Naive thymus-derived CD4-positive, alpha-beta T cell (primary cell): ENCODE measurements around the gene SLC2A4. TPM values are rescaled to one million over a fixed set of nuclear protein-coding genes. Genes with fewer than 3 reads are reported as not detected.

Experiments used
- ATAC-seq: fragments of 150-1000 bp; cut with Tn5 transposase; 2 replicates; pipeline ENCODE4 v1.10.0; 2021; ENCODE audit warnings: mild to moderate bottlenecking, moderate library complexity
- CTCF ChIA-PET: fragments of 350-600 bp; sonication (Branson Sonifier 250); formaldehyde crosslinking; loops from one replicate; lab custom pipeline; 2021; ENCODE audit warnings: antibody characterized with exemption; lab: Charles Lee
- POLR2A ChIA-PET: fragments of 350-600 bp; sonication (Branson Sonifier 250); formaldehyde crosslinking; loops from one replicate; lab custom pipeline; 2021; ENCODE audit warnings: antibody characterized with exemption, inconsistent platforms; lab: Charles Lee
- DNase-seq, 9 donors: peaks; one replicate each; pipeline versions ENCODE4 v3.0.0 to v3.0.0-alpha.2; 2020 to 2022; ENCODE audit warnings: mixed read lengths in 1 of 9
- H3K27ac ChIP-seq: one replicate; pipeline ENCODE4 v1.7.0; 2013; ENCODE audit warnings: mild to moderate bottlenecking, low read depth, low read length, moderate library complexity
- H3K27me3 ChIP-seq, 2 donors: one replicate each; pipeline ENCODE4 v1.7.0; 2013; ENCODE audit warnings: low read length in 2 of 2, mild to moderate bottlenecking in 2 of 2, moderate library complexity in 2 of 2; ENCODE audit not compliant: control insufficient read depth in 2 of 2, insufficient read depth in 2 of 2
- H3K36me3 ChIP-seq, 3 experiments: 1 replicate in 2 of 3; 2 replicates in 1 of 3; pipeline ENCODE4 v1.7.0; 2013; ENCODE audit warnings: low read length in 3 of 3, mild to moderate bottlenecking in 3 of 3, moderate library complexity in 1 of 3; ENCODE audit not compliant: insufficient read depth in 3 of 3, control insufficient read depth in 2 of 3
- H3K4me1 ChIP-seq, 2 donors: one replicate each; pipeline ENCODE4 v1.7.0; 2013; ENCODE audit warnings: low read length in 2 of 2, mild to moderate bottlenecking in 2 of 2, moderate library complexity in 1 of 2; ENCODE audit not compliant: control insufficient read depth in 2 of 2, insufficient read depth in 2 of 2
- H3K4me3 ChIP-seq: 2 replicates; pipeline ENCODE4 v1.7.0; 2013; ENCODE audit warnings: mild to moderate bottlenecking, low read length
- H3K9me3 ChIP-seq, 3 experiments: 1 replicate in 2 of 3; 2 replicates in 1 of 3; pipeline ENCODE4 v1.7.0; 2013; ENCODE audit warnings: low read length in 3 of 3; ENCODE audit not compliant: control insufficient read depth in 2 of 3
- H3K27ac Mint-ChIP-seq, 9 donors: one replicate each; pipeline ENCODE4 v1.8.0; 2020 to 2022; ENCODE audit warnings: mixed read lengths in 9 of 9, mild to moderate bottlenecking in 8 of 9, moderate library complexity in 5 of 9, inconsistent platforms in 2 of 9
- H3K27me3 Mint-ChIP-seq, 5 donors: one replicate each; pipeline ENCODE4 v1.8.0; 2021 to 2022; ENCODE audit warnings: mixed read lengths in 5 of 5, mild to moderate bottlenecking in 1 of 5
- H3K36me3 Mint-ChIP-seq, 5 donors: one replicate each; pipeline ENCODE4 v1.8.0; 2020 to 2022; ENCODE audit warnings: mixed read lengths in 5 of 5, mild to moderate bottlenecking in 3 of 5, inconsistent platforms in 1 of 5
- H3K4me1 Mint-ChIP-seq, 7 donors: one replicate each; pipeline ENCODE4 v1.8.0; 2020 to 2022; ENCODE audit warnings: mixed read lengths in 7 of 7, mild to moderate bottlenecking in 3 of 7, inconsistent platforms in 1 of 7
- H3K4me3 Mint-ChIP-seq, 10 donors: one replicate each; pipeline ENCODE4 v1.8.0; 2020 to 2022; ENCODE audit warnings: mild to moderate bottlenecking in 10 of 10, mixed read lengths in 10 of 10, moderate library complexity in 6 of 10, inconsistent platforms in 2 of 10
- H3K9me3 Mint-ChIP-seq, 11 donors: one replicate each; pipeline ENCODE4 v1.8.0; 2020 to 2022; ENCODE audit warnings: mixed read lengths in 11 of 11, mild to moderate bottlenecking in 4 of 11, inconsistent platforms in 1 of 11, moderate library complexity in 1 of 11
- intact Hi-C, 2 donors: fragments of 100-400 bp; cut with micrococcal nuclease; formaldehyde crosslinking; loops; one replicate each; pipeline ENCODE4 v1.15.1; 2023
- polyA plus RNA-seq, 2 donors: library from polyadenylated mRNA; unstranded; fragments of 300-500 nt; fragmentation: Illumina TruSeq; gene quantifications; one replicate each; pipeline ENCODE4 v1.2.3, GENCODE V29; 2021
- total RNA-seq, 6 experiments: library from RNA in 5 of 6; stranded (reverse) in 5 of 6; gene quantifications; 1 replicate in 5 of 6; 2 replicates in 1 of 6; pipeline ENCODE4 v1.2.3 and lab custom pipeline; 2021 to 2026

SLC2A4 gene
- total and polyA plus RNA-seq, 7 experiments from 2014 or later = not detected

GRCh38 chr17:7307686-7308624, 26.4 kb downstream of the SLC2A4 start:
- H3K4me1 ChIP-seq = peaks cover 20 to 22% of the 10 kb centered on the region in 2 donors
- CTCF ChIA-PET = interaction anchor here (0.6 kb wide), 1 partner anchor 634 kb away, joined by 4 read pairs; no protein-coding TSS in a partner anchor
- no peaks in the 10 kb centered on the region for H3K27me3 ChIP-seq
- Mint-ChIP-seq H3K27ac (peak overlapping the region; percentile 98 to 100 (median 99)), H3K27me3 (peaks cover 0 to 8% (median 0%) of the 10 kb centered on the region in 5 donors), H3K36me3 (peaks cover 14 to 42% (median 37%) of the 10 kb centered on the region in 5 donors), H3K4me3 (peak overlapping the region; percentile 90 to 99 (median 95)), H3K4me1 (peaks cover 35 to 50% (median 43%) of the 10 kb centered on the region in 7 donors), H3K9me3 (peaks cover 0 to 6% (median 0%) of the 10 kb centered on the region in 11 donors)
- H3K4me3 ChIP-seq = peak overlapping the region; percentile 78
- no peaks in the 10 kb centered on the region for H3K9me3 ChIP-seq
- H3K36me3 ChIP-seq = peaks cover 25 to 44% (median 32%) of the 10 kb centered on the region in 3 experiments
- peak; percentile 12 for ATAC-seq
- POLR2A ChIA-PET = interaction anchor here (0.8 to 11.5 kb wide), 11 partner anchors 22 to 915 kb away, joined by 3 to 336 read pairs (median 4); partner anchors contain the start of genes ACAP1, GABARAP, NEURL4 and PHF23
- intact Hi-C loops = loop anchor here (1.0 to 5.0 kb wide), 23 partner anchors 7 to 1074 kb away; partner anchors contain the start of genes ELP5 (in 2 of the 2), GPS2 (in 2 of the 2), NEURL4 (in 2 of the 2) and PHF23 (in 2 of the 2)
- peak overlapping the region; percentile 100 for H3K27ac ChIP-seq
- peak in 8 of 9 donors; percentile 56 to 75 (median 62) for DNase-seq

- peak overlapping the region; percentile 100 for H3K27ac ChIP-seq
- no peaks in the 10 kb centered on the region for H3K9me3 ChIP-seq
- H3K4me1 Mint-ChIP-seq = peaks cover 39 to 59% (median 51%) of the 10 kb centered on the region in 7 donors
- H3K36me3 ChIP-seq = peaks cover 34 to 53% (median 41%) of the 10 kb centered on the region in 3 experiments
- intact Hi-C loops = loop anchor here (1.0 to 5.0 kb wide), 7 partner anchors 27 to 1073 kb away; partner anchors contain the start of genes ACAP1 (in 2 of the 2), SLC16A13 (in 2 of the 2), RPL26 (in 1 of the 2) and TMEM256 (in 1 of the 2)
- peaks cover 0 to 6% (median 0%) of the 10 kb centered on the region in 11 donors for H3K9me3 Mint-ChIP-seq
- DNase-seq (peak; percentile 56 to 96 (median 88)), ATAC-seq (peak; percentile 49)
- no peaks in the 10 kb centered on the region for H3K27me3 ChIP-seq
- CTCF ChIA-PET = interaction anchor here (0.9 to 1.2 kb wide), 3 partner anchors 12 to 101 kb away, joined by 3 read pairs; no protein-coding TSS in a partner anchor
- H3K4me3 ChIP-seq = peak overlapping the region; percentile 78
- peaks cover 14 to 48% (median 43%) of the 10 kb centered on the region in 5 donors for H3K36me3 Mint-ChIP-seq
- peak overlapping the region; percentile 93 to 99 (median 98) for H3K27ac Mint-ChIP-seq
- peaks cover 25 to 31% of the 10 kb centered on the region in 2 donors for H3K4me1 ChIP-seq
- H3K4me3 Mint-ChIP-seq = peak overlapping the region; percentile 90 to 99 (median 95)
- POLR2A ChIA-PET = interaction anchor here (0.6 to 11.5 kb wide), 20 partner anchors 16 to 914 kb away, joined by 3 to 336 read pairs (median 4); partner anchors contain the start of genes ACAP1, GABARAP, NEURL4 and PHF23
- H3K27me3 Mint-ChIP-seq = peaks cover 0 to 8% (median 0%) of the 10 kb centered on the region in 5 donors
Observed at GRCh38 chr17:7308625-7309433, 27.3 kb downstream of the SLC2A4 start.

- ChIA-PET CTCF (interaction anchor here (0.6 to 1.2 kb wide), 7 partner anchors 8 to 100 kb away, joined by 3 read pairs; no protein-coding TSS in a partner anchor), POLR2A (interaction anchor here (0.7 to 11.5 kb wide), 12 partner anchors 16 to 274 kb away, joined by 3 to 336 read pairs (median 4); partner anchors contain the start of genes ACAP1, GABARAP, NEURL4 and PHF23)
- intact Hi-C loops = loop anchor here (1.0 to 5.0 kb wide), 7 partner anchors 27 to 1073 kb away; partner anchors contain the start of genes ACAP1 (in 2 of the 2), SLC16A13 (in 2 of the 2), RPL26 (in 1 of the 2) and TMEM256 (in 1 of the 2)
- H3K27ac ChIP-seq = peak overlapping the region; percentile 100
- peaks cover 14 to 50% (median 43%) of the 10 kb centered on the region in 5 donors for H3K36me3 Mint-ChIP-seq
- peak overlapping the region; percentile 78 for H3K4me3 ChIP-seq
- no peaks in the 10 kb centered on the region for H3K27me3 ChIP-seq
- H3K9me3 Mint-ChIP-seq = peaks cover 0 to 6% (median 0%) of the 10 kb centered on the region in 11 donors
- peaks cover 0 to 8% (median 0%) of the 10 kb centered on the region in 5 donors for H3K27me3 Mint-ChIP-seq
- ATAC-seq (no peak), DNase-seq (no peak)
- H3K4me3 Mint-ChIP-seq = peak overlapping the region; percentile 90 to 99 (median 95)
- H3K36me3 ChIP-seq = peaks cover 37 to 56% (median 45%) of the 10 kb centered on the region in 3 experiments
- H3K4me1 ChIP-seq = peaks cover 32 to 39% of the 10 kb centered on the region in 2 donors
- H3K27ac Mint-ChIP-seq = peak overlapping the region; percentile 93 to 99 (median 98)
- H3K4me1 Mint-ChIP-seq = peaks cover 46 to 67% (median 59%) of the 10 kb centered on the region in 7 donors
- no peaks in the 10 kb centered on the region for H3K9me3 ChIP-seq
Observed at GRCh38 chr17:7309628-7310027, 28.1 kb downstream of the SLC2A4 start.

GRCh38 chr17:7311110-7311705, 29.7 kb downstream of the SLC2A4 start:
- H3K4me3 Mint-ChIP-seq = peak overlapping the region in 9 of 10 donors; percentile 52 to 99 (median 94)
- Histone ChIP-seq H3K4me3 (no peak overlapping the region), H3K4me1 (peaks cover 39 to 44% of the 10 kb centered on the region in 2 donors), H3K27me3 (no peaks in the 10 kb centered on the region), H3K36me3 (peaks cover 37 to 56% (median 45%) of the 10 kb centered on the region in 3 experiments), H3K27ac (peak overlapping the region; percentile 100), H3K9me3 (no peaks in the 10 kb centered on the region)
- intact Hi-C loops = no loop called here
- H3K27me3 Mint-ChIP-seq = peaks cover 0 to 8% (median 0%) of the 10 kb centered on the region in 5 donors
- H3K27ac Mint-ChIP-seq = peak overlapping the region; percentile 84 to 99 (median 94)
- ChIA-PET POLR2A (interaction anchor here (0.8 to 11.5 kb wide), 5 partner anchors 19 to 83 kb away, joined by 3 to 336 read pairs (median 3); partner anchors contain the start of genes ACAP1, NEURL4 and PLSCR3), CTCF (interaction anchor here (1.8 kb wide), 1 partner anchor 18 kb away, joined by 7 read pairs; the partner anchor contains the start of gene NEURL4)
- DNase-seq (no peak), ATAC-seq (no peak)
- H3K36me3 Mint-ChIP-seq = peaks cover 14 to 50% (median 43%) of the 10 kb centered on the region in 5 donors
- H3K4me1 Mint-ChIP-seq = peaks cover 46 to 74% (median 67%) of the 10 kb centered on the region in 7 donors
- peaks cover 0 to 7% (median 0%) of the 10 kb centered on the region in 11 donors for H3K9me3 Mint-ChIP-seq
